Activated naive CD4-positive, alpha-beta T cell treated with Interleukin-2 at 50 U/mL for 16 hours (primary cell): Measurements from ENCODE around the gene OPRM1.
"Not testable (repeated sequence)": the region's sequence is repeated elsewhere in the genome, so short reads cannot be mapped to it uniquely, and the experiment has no call there.

ENCODE experiments used
- DNase-seq: peaks from one replicate; pipeline ENCODE4 v3.0.0-alpha.2; 2020

Gene OPRM1

GRCh38 chr6:154039231-154039842 is at the start of gene OPRM1:
TSS of gene OPRM1 (plus strand) at chr6:154039240. CDS start at chr6:154039545, 305 bp downstream.
- DNase-seq, result peak; percentile 4

GRCh38 chr6:153989989-153990388 is 49.1 kb upstream of the OPRM1 start:
- DNase-seq, result no peak

- no peak for DNase-seq
Observed at GRCh38 chr6:153994004-153994403, 45.0 kb upstream of the OPRM1 start.

- DNase-seq, result no peak
Observed at GRCh38 chr6:153994811-153995210, 44.2 kb upstream of the OPRM1 start.

GRCh38 chr6:153997221-153997620 is 41.8 kb upstream of the OPRM1 start:
- DNase-seq, result no peak

- DNase-seq, result no peak
Observed at GRCh38 chr6:154001494-154002285, 37.4 kb upstream of the OPRM1 start.

- no peak for DNase-seq
Observed at GRCh38 chr6:154002894-154003293, 36.1 kb upstream of the OPRM1 start.

- DNase-seq, result no peak
Observed at GRCh38 chr6:154010371-154010770, 28.7 kb upstream of the OPRM1 start.

- DNase-seq, result no peak
Observed at GRCh38 chr6:154012852-154013251, 26.2 kb upstream of the OPRM1 start.

- no peak for DNase-seq
Observed at GRCh38 chr6:154017786-154018185, 21.3 kb upstream of the OPRM1 start.

GRCh38 chr6:154030646-154031045 is 8.4 kb upstream of the OPRM1 start:
- no peak for DNase-seq

- no peak for DNase-seq
Observed at GRCh38 chr6:154041001-154041400, 2.0 kb downstream of the OPRM1 start.

- DNase-seq, result no peak
Observed at GRCh38 chr6:154053141-154053540, 14.1 kb downstream of the OPRM1 start.

- no peak for DNase-seq
Observed at GRCh38 chr6:154056536-154056935, 17.5 kb downstream of the OPRM1 start.

GRCh38 chr6:154057098-154057497 is 18.1 kb downstream of the OPRM1 start:
- no peak for DNase-seq

- no peak for DNase-seq
Observed at GRCh38 chr6:154058963-154059680, 20.1 kb downstream of the OPRM1 start.

GRCh38 chr6:154060076-154060475 is 21.0 kb downstream of the OPRM1 start:
- DNase-seq, result no peak

- DNase-seq, result no peak
Observed at GRCh38 chr6:154070041-154070440, 31.0 kb downstream of the OPRM1 start.

GRCh38 chr6:154070657-154071056 is 31.6 kb downstream of the OPRM1 start:
- DNase-seq, result no peak

GRCh38 chr6:154071236-154071635 is 32.2 kb downstream of the OPRM1 start:
- no peak for DNase-seq

- DNase-seq, result no peak
Observed at GRCh38 chr6:154071711-154072110, 32.7 kb downstream of the OPRM1 start.

GRCh38 chr6:154078596-154078995 is 39.6 kb downstream of the OPRM1 start:
- DNase-seq, result not testable (repeated sequence)

GRCh38 chr6:154080461-154081189 is 41.6 kb downstream of the OPRM1 start:
- no peak for DNase-seq
